T47D (cell line): ENCODE data around the gene RBM39.
"Not testable (repeated sequence)": the region's sequence is repeated elsewhere in the genome, so short reads cannot be mapped to it uniquely, and the experiment has no call there.

Source experiments
- DNase-seq, 2 experiments: peaks; one replicate each; pipeline versions ENCODE4 v3.0.0 to v3.0.0-alpha.2; 2011 to 2012; ENCODE audit warnings: low read depth in 1 of 2, low spot score in 1 of 2
- JUND ChIP-seq: IDR thresholded peaks from 2 replicates; pipeline ENCODE4 v1.6.1; 2012; ENCODE audit warnings: low read depth
- in situ Hi-C: cut with HindIII; loops from 2 replicates; pipeline ENCODE4 v1.10.0; 2016; ENCODE audit warnings: low sequenced_read_pairs, low pct_unique_long_range_greater_than_20kb

Gene RBM39

GRCh38 chr20:35690265-35690664 is 51.8 kb downstream of the RBM39 start:
- TF ChIP-seq JUND, result no peak
- in situ Hi-C loops, result no loop called here
- no peak for DNase-seq

GRCh38 chr20:35686872-35687271 is 55.2 kb downstream of the RBM39 start:
- in situ Hi-C loops, result not testable (repeated sequence)
- DNase-seq, result peak in 1 of 2 experiments; percentile 80

- in situ Hi-C loops, result not testable (repeated sequence)
Observed at GRCh38 chr20:35685368-35685767, 56.7 kb downstream of the RBM39 start.

GRCh38 chr20:35681960-35682359 is 60.1 kb downstream of the RBM39 start:
- TF ChIP-seq JUND, result no peak
- no peak for DNase-seq
- in situ Hi-C loops, result no loop called here

More at GRCh38 chr20:35685368-35685767, 56.7 kb downstream of the RBM39 start:
- DNase-seq, result not testable (repeated sequence)

GRCh38 chr20:35680452-35681183 is 61.4 kb downstream of the RBM39 start:
- DNase-seq, result no peak
- in situ Hi-C loops, result no loop called here
- no peak for TF ChIP-seq JUND

- in situ Hi-C loops, result no loop called here
- DNase-seq, result no peak
- no peak for TF ChIP-seq JUND
Observed at GRCh38 chr20:35674921-35675320, 67.1 kb downstream of the RBM39 start.

GRCh38 chr20:35673884-35674283 is 68.2 kb downstream of the RBM39 start:
- no peak for TF ChIP-seq JUND
- no peak for DNase-seq
- in situ Hi-C loops, result no loop called here

GRCh38 chr20:35669681-35670080 is 72.4 kb downstream of the RBM39 start:
- in situ Hi-C loops, result no loop called here

GRCh38 chr20:35669221-35669620 is 72.8 kb downstream of the RBM39 start:
- DNase-seq, result no peak
- no peak for TF ChIP-seq JUND
- in situ Hi-C loops, result no loop called here

More at GRCh38 chr20:35669681-35670080, 72.4 kb downstream of the RBM39 start:
- no peak for DNase-seq
- TF ChIP-seq JUND, result no peak

GRCh38 chr20:35665949-35666288 is 76.1 kb downstream of the RBM39 start:
- DNase-seq, result no peak
- TF ChIP-seq JUND, result no peak
- in situ Hi-C loops, result no loop called here

GRCh38 chr20:35664466-35665206 is 77.4 kb downstream of the RBM39 start, which contains the start of the genes CPNE1 and RBM12:
TSS of gene CPNE1 (minus strand) at chr20:35664900. CDS start at chr20:35632923, 31,977 bp downstream.
TSS of gene RBM12 (minus strand) at chr20:35664900. CDS start at chr20:35655322, 9,578 bp downstream.
- no peak for TF ChIP-seq JUND
- peak; percentile 96 for DNase-seq
- in situ Hi-C loops, result no loop called here

- TF ChIP-seq JUND, result no peak
- in situ Hi-C loops, result no loop called here
- DNase-seq, result peak; percentile 26 to 59
Observed at GRCh38 chr20:35663516-35664465, 78.3 kb downstream of the RBM39 start.
